ENCODE results near the gene SYNJ2.

SYNJ2 gene

GRCh38 chr6:157982563-157983405 lies 1.1 kb downstream of the SYNJ2 start:
- peak; percentile 22 to 30 for DNase-seq

- DNase-seq = no peak
Observed at GRCh38 chr6:157983406-157984119, 1.9 kb downstream of the SYNJ2 start.

- DNase-seq = no peak
Observed at GRCh38 chr6:157984128-157984527, 2.5 kb downstream of the SYNJ2 start.

GRCh38 chr6:157984686-157985225 lies 3.1 kb downstream of the SYNJ2 start:
- no peak for DNase-seq

- no peak for DNase-seq
Observed at GRCh38 chr6:157985378-157986155, 3.9 kb downstream of the SYNJ2 start.

DNA sequence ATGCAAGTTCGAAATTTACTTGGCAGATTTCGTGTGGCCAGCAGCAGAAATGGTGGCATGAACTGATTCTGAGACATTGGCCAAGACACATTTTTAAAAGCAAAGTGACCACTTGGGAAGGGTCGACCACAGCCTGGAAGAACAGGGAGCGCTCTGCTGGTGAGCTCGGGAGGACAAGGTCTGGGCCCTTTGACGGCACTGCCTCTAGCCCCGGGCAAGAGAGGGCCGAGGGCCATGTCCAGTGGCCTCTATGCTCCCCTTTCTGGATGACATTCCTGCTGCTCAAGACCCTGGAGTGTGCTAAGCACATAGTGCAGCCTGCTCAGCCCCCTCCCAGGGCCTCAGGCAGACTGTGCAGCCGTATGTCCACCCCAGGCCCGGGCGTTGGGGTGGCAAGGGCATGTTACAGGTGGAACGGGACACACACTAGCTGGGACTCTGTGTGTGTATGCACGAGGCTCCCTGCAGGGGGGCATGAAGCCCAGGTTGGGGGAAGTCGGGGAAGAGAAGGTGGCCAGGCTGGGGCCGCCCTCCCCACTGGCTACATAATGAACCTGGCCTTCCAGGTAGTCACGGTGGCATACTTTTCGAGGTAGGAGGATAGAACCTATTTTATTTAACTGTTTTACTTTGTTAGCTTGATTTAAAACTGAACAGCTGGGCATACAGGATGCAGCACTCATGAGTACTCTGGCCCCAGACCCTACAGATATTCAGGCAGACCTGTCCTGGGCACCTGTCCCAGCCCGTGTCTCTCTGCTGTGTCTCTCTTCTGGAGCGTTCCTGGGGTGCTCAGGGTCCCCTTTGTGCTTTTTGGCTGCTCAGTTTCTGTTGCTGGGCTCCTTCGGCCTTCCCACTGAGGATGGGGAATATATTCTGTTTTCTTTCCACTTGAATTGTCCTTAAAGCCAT lies 6.4 kb downstream of the SYNJ2 start:
- DNase-seq = no peak

DNA sequence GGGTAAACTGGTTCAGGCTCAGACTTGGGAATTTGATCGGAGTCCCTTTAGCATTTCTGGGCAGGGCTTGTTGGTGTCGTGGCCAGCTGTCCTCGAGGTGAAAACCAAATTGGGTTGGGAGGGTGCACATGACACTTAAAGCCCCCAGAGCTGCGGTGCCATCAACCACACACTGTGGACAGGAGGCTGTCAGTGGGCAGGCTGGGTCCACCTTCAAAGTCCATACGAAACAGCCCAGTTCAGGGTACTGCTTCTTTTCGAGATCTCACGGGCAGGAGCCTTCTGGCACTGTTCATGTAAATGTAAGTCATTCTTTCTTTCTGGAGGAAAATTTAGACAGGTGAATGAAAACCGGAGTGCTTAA lies 7.0 kb downstream of the SYNJ2 start:
- no peak for DNase-seq

GRCh38 chr6:157989541-157990289 lies 8.1 kb downstream of the SYNJ2 start:
- peak in 1 of 2 experiments; percentile 15 for DNase-seq

DNA sequence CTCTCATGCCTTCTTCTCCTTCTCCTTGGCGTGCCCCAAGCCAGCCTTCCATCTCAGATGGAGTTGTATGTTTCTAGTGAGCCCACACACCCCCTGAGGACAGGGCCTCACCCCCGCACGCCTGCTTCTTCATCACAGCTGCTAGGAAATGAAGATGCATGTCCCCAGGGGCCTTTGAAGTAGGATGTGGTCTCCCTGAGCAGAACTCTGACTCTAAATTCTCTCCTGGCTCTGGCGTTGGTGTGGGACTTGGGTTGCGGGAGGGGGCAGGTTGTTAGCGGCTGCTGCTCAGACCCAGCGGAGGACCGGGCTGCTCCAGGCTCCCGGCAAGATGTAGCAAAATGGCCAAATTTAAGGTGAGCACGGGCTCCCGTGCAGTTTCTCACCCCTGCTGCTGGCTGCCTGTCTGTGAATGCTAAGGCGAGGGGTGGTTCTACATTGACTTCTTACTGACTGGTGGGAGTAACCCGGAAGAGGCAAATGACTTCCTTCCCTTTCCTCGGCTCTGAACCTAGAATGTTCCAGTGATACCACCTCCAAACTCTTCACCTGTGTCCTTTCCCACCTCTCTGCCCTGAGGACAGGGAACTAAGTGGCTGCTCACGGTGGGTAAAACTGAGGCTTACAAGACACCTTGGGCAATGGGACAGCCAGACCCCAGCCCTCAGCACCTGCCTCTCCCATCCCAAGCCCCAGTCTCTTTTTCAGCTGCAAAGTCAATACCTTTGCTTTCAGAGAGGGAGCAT lies 8.8 kb downstream of the SYNJ2 start:
- DNase-seq = no peak

- no peak for DNase-seq
Observed at GRCh38 chr6:157991067-157991432, 9.4 kb downstream of the SYNJ2 start.

DNA sequence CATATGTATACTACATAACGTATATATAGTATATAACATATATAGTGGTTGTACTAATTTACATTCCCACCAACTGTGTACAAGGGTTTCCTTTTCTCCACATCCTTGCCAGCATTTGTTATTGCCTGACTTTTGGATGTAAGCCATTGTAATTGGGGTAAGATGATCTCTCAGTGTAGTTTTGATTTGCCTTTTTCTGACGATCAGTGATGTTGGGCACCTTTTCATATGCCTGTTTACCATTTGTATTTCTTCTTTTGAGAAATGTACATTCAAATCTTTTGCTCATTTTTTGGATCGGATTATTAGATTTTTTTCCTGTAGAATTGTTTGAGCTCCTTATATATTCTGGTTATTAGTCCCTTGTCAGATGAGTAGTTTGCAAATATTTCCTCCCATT lies 11.4 kb downstream of the SYNJ2 start:
- no peak for DNase-seq

DNA sequence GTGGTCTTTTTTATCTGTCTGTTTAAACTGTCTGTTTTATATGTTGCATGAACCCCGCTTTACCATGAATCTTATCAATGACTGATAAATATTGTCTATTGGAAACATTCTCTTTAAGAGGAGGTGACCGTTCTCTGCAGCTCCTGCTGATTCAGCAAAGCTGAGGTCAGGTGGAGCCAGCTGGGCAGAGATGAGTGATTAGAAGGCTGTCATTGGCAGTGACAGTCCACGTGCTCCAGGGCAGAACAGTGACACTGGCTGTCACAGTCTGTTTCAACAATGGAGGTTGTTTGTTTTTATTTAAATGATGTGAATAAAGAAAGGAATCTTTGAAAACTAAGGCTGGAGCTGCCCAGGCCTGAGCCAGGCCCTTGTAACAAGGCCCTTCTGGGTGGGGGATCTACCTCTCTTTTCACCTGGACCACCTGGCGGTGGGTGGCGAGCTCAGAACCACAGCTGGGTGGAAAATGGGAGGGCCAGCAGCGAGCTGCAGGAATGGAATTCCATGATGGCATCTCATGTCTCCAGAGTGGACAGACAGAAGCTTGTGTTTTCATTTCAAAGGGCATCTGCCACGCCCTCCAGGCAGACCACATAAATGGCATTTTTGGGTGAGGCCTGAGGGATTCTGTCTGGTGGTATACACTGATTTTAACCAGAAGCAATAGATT lies 12.6 kb downstream of the SYNJ2 start:
- no peak for DNase-seq

DNA sequence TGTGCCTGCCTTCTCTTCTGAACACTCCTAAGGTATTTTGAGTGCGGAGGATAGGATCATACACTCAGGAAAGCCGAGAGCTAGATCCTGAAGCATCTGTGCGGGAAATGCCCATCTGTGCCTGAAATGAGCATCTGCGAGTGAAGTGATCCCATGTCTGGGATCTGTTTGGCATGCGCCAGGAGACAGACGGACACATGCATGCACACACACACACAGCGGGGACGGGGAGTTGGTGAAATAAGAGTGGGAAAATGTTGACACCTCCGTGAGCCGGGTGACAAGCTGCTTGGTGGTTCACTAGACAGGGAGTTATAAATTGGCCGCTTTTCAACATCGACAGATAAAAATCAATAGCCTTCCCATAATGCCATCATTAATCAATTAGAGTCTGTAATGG lies 13.8 kb downstream of the SYNJ2 start:
- DNase-seq = no peak

DNA sequence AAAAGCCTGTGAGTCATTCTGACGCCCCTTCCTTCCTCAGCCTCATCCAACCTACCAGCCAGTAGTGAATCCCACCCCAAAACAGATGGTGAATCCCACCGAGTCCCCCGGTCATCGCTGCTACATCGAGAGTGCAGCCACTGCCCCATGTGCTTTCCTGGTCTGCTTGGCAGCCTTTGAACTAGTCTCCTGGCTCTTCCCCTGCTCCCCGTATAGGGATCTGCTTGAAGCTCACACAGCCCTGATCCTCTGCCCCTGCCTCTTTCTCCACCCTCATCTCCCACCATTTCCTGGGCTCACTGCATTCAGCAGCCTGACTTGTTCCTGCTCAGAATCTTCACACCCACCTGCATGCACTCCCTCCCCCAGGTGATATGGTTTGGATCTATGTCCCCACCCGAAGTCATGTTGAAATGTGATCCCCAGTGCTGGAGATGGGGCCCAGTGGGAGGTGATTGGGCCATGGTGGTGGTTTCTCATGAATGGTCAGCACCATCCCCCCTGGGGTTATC lies 14.6 kb downstream of the SYNJ2 start:
- DNase-seq = no peak

- DNase-seq = no peak
Observed at GRCh38 chr6:157996918-157997702, 15.4 kb downstream of the SYNJ2 start.

DNA sequence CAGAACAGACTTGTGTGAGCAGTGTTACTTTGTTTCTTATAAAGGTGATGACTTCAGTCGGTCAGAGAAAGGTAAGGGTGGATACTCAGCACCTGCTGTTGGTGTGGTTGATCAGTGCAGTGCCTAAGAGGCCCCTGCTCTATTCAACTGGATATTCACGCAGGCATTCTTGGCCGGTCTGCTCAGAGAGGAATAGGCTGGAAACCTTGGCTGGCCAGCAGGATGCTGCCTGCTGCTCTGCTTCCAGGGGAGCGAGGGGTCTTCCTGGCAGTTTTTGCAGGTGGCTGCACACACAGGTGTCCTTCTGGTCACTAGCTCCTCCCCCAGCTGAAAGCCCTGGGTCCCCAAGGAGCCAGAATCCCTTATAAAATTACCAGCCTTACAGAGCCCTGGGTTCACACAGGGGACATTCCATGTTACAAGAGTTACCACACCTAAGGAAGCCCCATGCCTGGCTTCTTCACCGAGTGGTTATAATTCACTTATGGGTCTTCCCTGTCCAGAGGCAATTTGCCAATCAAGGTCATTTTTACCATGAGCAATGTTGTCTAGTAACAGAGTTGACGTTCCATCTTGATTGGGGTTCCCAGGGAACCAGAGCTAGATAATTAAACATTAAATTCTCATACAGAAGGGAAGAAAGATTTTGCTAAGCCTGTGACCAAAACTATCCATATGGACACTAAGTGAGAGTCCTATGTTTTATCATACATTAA lies 16.4 kb downstream of the SYNJ2 start:
- DNase-seq = no peak

- DNase-seq = no peak
Observed at GRCh38 chr6:157998707-157999167, 17.1 kb downstream of the SYNJ2 start.

Data from SW 1271 (cell line).